ENCODE results near the gene MAMDC2. TPM values are rescaled to one million over a fixed set of nuclear protein-coding genes. Genes with fewer than 3 reads are reported as not detected.
"Not testable (repeated sequence)": the region's sequence is repeated elsewhere in the genome, so short reads cannot be mapped to it uniquely, and the experiment has no call there.

Gene MAMDC2
- total RNA-seq, 1 experiment from 2014 or later = not detected

GRCh38 chr9:70195456-70195855 is 151.8 kb downstream of the MAMDC2 start:
- BruUV-seq (replicated peaks) = no TSS peak
- H3K27me3 Mint-ChIP-seq (ENCODE audit: insufficient read depth, unreplicated experiment) = no peaks in the 10 kb centered on the region
- ChIA-PET POLR2A (no interaction called here), CTCF (no interaction called here)
- H3K4me3 Mint-ChIP-seq (ENCODE audit: unreplicated experiment) = no peak overlapping the region
- intact Hi-C loops (cut with micrococcal nuclease) = no loop called here
- DNase-seq (ENCODE audit: unreplicated experiment) = no peak
- no peaks in the 10 kb centered on the region for H3K9me3 Mint-ChIP-seq (ENCODE audit: unreplicated experiment)
- H3K36me3 Mint-ChIP-seq (ENCODE audit: insufficient read depth, unreplicated experiment) = no peaks in the 10 kb centered on the region
- TF ChIP-seq CTCF (IDR thresholded peaks at IDR 0.05; ENCODE audit: unreplicated experiment) = no peak
- no peaks in the 10 kb centered on the region for H3K4me1 Mint-ChIP-seq (ENCODE audit: insufficient read depth, unreplicated experiment)
- H3K27ac Mint-ChIP-seq (ENCODE audit: low read depth, unreplicated experiment) = no peak overlapping the region

- no TSS peak for BruUV-seq (replicated peaks)
- POLR2A ChIA-PET = no interaction called here
- Mint-ChIP-seq H3K36me3 (ENCODE audit: insufficient read depth, unreplicated experiment) (no peaks in the 10 kb centered on the region), H3K27me3 (ENCODE audit: insufficient read depth, unreplicated experiment) (no peaks in the 10 kb centered on the region), H3K27ac (ENCODE audit: low read depth, unreplicated experiment) (no peak overlapping the region), H3K4me3 (ENCODE audit: unreplicated experiment) (no peak overlapping the region), H3K4me1 (ENCODE audit: insufficient read depth, unreplicated experiment) (no peaks in the 10 kb centered on the region), H3K9me3 (ENCODE audit: unreplicated experiment) (no peaks in the 10 kb centered on the region)
- no peak for TF ChIP-seq CTCF (IDR thresholded peaks at IDR 0.05; ENCODE audit: unreplicated experiment)
- CTCF ChIA-PET = no interaction called here
- DNase-seq (ENCODE audit: unreplicated experiment) = no peak
- intact Hi-C loops (cut with micrococcal nuclease) = no loop called here
Measured at GRCh38 chr9:70197216-70198044, 153.8 kb downstream of the MAMDC2 start.

DNA sequence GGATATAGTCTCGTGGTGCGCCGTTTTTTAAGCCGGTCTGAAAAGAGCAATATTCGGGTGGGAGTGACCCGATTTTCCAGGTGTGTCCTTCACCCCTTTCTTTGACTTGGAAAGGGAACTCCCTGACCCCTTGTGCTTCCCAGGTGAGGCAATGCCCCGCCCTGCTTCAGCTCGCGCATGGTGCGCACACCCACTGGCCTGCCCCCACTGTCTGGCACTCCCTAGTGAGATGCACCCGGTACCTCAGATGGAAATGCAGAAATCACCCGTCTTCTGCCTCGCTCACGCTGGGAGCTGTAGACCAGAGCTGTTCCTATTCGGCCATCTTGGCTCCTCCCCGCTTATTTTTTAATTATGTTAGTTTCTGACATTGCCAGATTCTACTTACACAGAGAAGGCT is 161.1 kb downstream of the MAMDC2 start:
- DNase-seq (ENCODE audit: unreplicated experiment); BruUV-seq (replicated peaks); intact Hi-C loops (cut with micrococcal nuclease): not testable (repeated sequence)

DNA sequence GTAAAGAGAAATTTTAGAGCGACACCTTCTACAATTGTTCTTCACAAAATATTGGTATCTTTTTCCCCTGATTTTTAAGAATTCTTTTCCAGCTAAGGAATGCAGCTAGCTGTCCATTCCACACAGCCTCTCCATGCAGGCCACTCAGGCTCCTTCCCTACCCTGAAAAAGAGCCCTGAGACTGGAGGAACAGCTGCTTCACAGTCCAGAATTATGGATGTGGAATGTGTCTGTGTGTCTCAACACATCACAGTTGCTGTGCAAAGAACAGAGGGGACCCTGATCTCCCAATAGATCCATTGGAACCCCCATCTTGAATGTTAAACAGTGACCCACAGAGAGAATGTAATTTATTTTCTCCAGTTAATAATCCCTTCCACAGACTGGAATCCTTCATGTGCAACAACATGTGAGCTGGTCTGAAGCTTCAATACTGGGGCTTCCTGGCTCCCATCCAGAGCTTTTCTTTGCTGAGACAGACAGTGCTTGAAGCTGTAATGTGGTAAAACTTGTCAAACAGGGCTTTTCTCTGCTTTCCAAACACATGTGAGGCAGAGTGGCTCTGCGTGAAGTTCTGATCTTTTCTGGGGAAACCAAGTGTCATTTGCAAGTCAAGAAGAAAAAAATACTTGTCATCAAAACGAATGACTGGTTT is 161.8 kb downstream of the MAMDC2 start:
- no peak for TF ChIP-seq CTCF (IDR thresholded peaks at IDR 0.05; ENCODE audit: unreplicated experiment)
- BruUV-seq (replicated peaks) = no TSS peak
- intact Hi-C loops (cut with micrococcal nuclease) = no loop called here
- Mint-ChIP-seq H3K36me3 (ENCODE audit: insufficient read depth, unreplicated experiment) (peaks cover 5% of the 10 kb centered on the region), H3K27ac (ENCODE audit: low read depth, unreplicated experiment) (no peak overlapping the region), H3K9me3 (ENCODE audit: unreplicated experiment) (peaks cover 7% of the 10 kb centered on the region), H3K4me3 (ENCODE audit: unreplicated experiment) (peak overlapping the region; percentile 72), H3K27me3 (ENCODE audit: insufficient read depth, unreplicated experiment) (no peaks in the 10 kb centered on the region), H3K4me1 (ENCODE audit: insufficient read depth, unreplicated experiment) (no peaks in the 10 kb centered on the region)
- ChIA-PET POLR2A (no interaction called here), CTCF (interaction anchor here (0.6 to 1.3 kb wide), 2 partner anchors 15 to 84 kb away, joined by 3 to 5 read pairs; no protein-coding TSS in a partner anchor)
- no peak for DNase-seq (ENCODE audit: unreplicated experiment)

More for the DNA sequence above, 161.1 kb downstream of the MAMDC2 start:
- H3K27ac Mint-ChIP-seq (ENCODE audit: low read depth, unreplicated experiment); POLR2A ChIA-PET; H3K4me1 Mint-ChIP-seq (ENCODE audit: insufficient read depth, unreplicated experiment); H3K36me3 Mint-ChIP-seq (ENCODE audit: insufficient read depth, unreplicated experiment); H3K9me3 Mint-ChIP-seq (ENCODE audit: unreplicated experiment); H3K27me3 Mint-ChIP-seq (ENCODE audit: insufficient read depth, unreplicated experiment): not testable (repeated sequence)
- peak overlapping the region; percentile 72 for H3K4me3 Mint-ChIP-seq (ENCODE audit: unreplicated experiment)
- CTCF ChIA-PET = interaction anchor here (0.6 to 1.3 kb wide), 2 partner anchors 15 to 85 kb away, joined by 3 to 5 read pairs; no protein-coding TSS in a partner anchor

Measured in MCF 10A (cell line).